ENCODE measurements around the gene DNAJB9. TPM values are rescaled to one million over a fixed set of nuclear protein-coding genes. Genes with fewer than 3 reads are reported as not detected.

The DNAJB9 gene
- total and polyA plus RNA-seq, 2 of the 8 experiments (the other 6 are each of a cell fraction or from before 2014, with no cell fraction given) = 1.8 to 9.7 TPM

DNA sequence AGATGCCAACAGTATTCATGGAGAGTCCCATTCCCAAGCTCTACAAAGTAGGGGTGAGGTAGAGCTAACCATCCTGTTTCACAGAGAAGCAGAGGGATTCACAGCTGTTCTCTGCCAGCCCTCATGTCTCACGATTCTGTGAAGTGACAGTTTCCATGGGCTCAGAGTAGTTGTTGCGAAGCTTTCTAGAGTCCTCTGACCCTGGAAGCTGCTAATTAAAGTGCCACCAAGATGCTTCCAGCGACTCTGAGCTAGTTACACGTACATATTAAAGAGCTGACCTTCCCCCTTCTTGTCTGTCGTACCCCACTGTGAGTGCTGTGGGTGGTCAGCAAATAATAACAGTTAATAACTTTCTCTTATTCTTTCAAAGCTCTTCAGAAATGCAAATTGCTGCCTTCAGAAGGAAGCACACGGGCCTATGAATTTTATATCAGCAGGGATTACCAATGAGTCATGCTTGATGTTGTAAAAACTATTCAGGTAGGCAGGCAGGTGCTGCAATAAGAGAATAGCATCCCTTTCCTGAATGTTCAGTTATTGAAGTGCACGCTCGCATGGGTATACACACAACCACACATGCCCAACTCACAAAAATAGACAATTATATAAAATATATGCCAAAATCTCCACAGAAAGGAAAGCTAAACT lies 34.1 kb downstream of the DNAJB9 start (continued):
- TF ChIP-seq POLR2AphosphoS5 (IDR thresholded peaks at IDR 0.05; ENCODE audit: low read depth, low read length) = no peak
- no peak for TF ChIP-seq CBX5 (IDR thresholded peaks at IDR 0.05; ENCODE audit: low read depth, low read length)
